Muscle layer of duodenum (tissue), 2 donors: ENCODE data around the gene TGM3.
A peak's percentile ranks its signal among the peaks of the same experiment; 100 is the strongest.

Experiments
- H3K27ac ChIP-seq: one replicate; pipeline ENCODE4 v1.7.0; 2013; ENCODE audit warnings: mild to moderate bottlenecking, low read length
- H3K27me3 ChIP-seq: one replicate; pipeline ENCODE4 v1.7.0; 2013; ENCODE audit warnings: low read depth, mild to moderate bottlenecking, control low read depth, low read length
- H3K36me3 ChIP-seq, 2 donors: one replicate each; pipeline ENCODE4 v1.7.0; 2013; ENCODE audit warnings: low read length in 2 of 2, control low read depth in 1 of 2, mild to moderate bottlenecking in 1 of 2; ENCODE audit not compliant: insufficient read depth in 2 of 2, control insufficient read depth in 1 of 2
- H3K4me1 ChIP-seq, 2 donors: one replicate each; pipeline ENCODE4 v1.7.0; 2013; ENCODE audit warnings: low read length in 2 of 2, mild to moderate bottlenecking in 2 of 2, control low read depth in 1 of 2, moderate library complexity in 1 of 2; ENCODE audit not compliant: insufficient read depth in 2 of 2, control insufficient read depth in 1 of 2
- H3K4me3 ChIP-seq, 2 donors: one replicate each; pipeline ENCODE4 v1.7.0; 2013; ENCODE audit warnings: low read length in 2 of 2, low read depth in 1 of 2, mild to moderate bottlenecking in 1 of 2
- H3K9me3 ChIP-seq, 2 donors: one replicate each; pipeline ENCODE4 v1.7.0; 2013; ENCODE audit warnings: low read length in 2 of 2, control low read depth in 1 of 2, mild to moderate bottlenecking in 1 of 2; ENCODE audit not compliant: control insufficient read depth in 1 of 2
- donor health status: healthy.

Gene TGM3

DNA sequence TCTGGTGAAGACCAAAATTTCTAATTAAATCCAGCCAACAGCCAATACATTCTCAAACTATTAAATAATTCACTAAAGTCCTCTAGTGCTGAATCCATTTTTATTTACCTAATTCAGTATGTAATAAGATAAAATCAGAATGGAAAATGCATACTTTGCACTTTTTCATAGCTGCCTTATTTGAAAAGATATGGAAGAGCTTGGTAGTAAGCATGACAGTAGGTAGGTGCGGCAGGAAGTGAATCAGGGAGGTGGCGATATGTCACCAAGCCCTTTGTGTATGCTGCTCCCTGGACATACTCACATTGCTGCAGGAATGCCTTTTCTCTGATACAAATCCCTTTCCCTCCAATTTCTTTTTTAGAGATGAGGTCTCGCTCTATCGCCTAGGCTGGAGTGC is 10.2 kb upstream of the TGM3 start:
- Histone ChIP-seq H3K4me1 (no peaks in the 10 kb centered on the region), H3K36me3 (no peaks in the 10 kb centered on the region), H3K9me3 (no peaks in the 10 kb centered on the region), H3K27ac (no peak overlapping the region), H3K27me3 (no peaks in the 10 kb centered on the region), H3K4me3 (no peak overlapping the region)

DNA sequence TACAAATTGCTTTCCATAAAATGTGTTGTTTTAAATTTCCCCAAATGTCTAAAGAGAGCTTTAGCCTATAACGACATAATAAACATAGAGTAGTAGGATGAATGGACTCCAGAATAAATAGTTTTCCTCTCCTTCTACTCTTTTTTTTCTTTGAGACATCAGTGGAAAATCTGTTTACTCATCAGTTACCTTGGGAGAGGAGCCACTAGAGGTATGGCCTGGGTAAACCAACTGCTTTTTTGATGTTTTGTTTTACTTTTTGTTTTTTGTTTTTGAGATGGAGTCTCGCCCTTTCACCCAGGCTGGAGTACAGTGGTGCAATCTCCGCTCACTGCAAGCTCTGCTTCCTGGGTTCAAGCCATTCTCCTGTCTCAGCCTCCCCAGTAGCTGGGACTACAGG is 8.3 kb upstream of the TGM3 start:
- Histone ChIP-seq H3K27ac (no peak overlapping the region), H3K27me3 (no peaks in the 10 kb centered on the region), H3K9me3 (no peaks in the 10 kb centered on the region), H3K4me3 (no peak overlapping the region), H3K36me3 (no peaks in the 10 kb centered on the region), H3K4me1 (no peaks in the 10 kb centered on the region)

DNA sequence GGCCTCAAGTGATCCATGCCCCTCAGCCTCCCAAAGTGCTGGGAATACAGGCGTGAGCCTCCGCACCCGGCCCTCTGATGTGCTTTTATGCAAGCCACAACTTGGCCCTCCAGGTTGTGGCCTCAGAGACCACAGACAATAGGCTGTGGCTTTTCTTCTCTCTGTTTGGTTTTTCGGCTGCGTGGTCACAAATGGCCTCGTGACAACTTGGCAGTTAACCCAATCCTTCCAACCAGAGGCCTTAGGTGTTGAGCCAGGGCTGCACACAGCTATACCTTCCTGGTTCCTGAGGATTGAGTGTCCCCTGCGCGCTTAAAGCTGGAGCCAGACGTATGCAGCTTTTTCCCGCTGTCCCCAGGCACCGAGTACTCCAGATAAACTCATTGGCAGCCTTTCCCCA is 6.3 kb upstream of the TGM3 start:
- no peaks in the 10 kb centered on the region for H3K9me3 ChIP-seq
- H3K4me3 ChIP-seq: no peak overlapping the region
- no peaks in the 10 kb centered on the region for H3K4me1 ChIP-seq
- H3K27ac ChIP-seq: peak overlapping the region; percentile 5
- H3K27me3 ChIP-seq: no peaks in the 10 kb centered on the region
- no peaks in the 10 kb centered on the region for H3K36me3 ChIP-seq

DNA sequence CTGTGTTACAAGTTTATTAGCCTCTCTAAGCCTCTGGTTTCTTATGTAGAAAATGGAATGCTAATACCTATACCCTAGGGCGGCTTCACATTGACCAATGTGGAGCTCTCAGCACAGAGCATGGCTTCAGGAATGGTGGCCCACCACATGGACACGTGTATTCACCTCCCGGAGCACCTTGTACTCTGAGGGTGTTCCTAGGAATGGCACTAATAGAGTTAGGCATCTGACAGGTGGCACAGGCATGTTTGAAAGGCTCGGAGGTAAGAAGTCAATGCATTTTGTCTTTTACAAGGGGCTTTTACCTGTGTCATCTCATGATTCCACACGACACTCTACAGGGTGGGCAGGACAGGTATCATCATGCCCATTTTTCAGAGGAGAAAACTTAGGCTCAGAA is 5.3 kb upstream of the TGM3 start:
- Histone ChIP-seq H3K36me3 (no peaks in the 10 kb centered on the region), H3K27ac (no peak overlapping the region), H3K4me3 (no peak overlapping the region), H3K4me1 (no peaks in the 10 kb centered on the region), H3K9me3 (no peaks in the 10 kb centered on the region), H3K27me3 (no peaks in the 10 kb centered on the region)

DNA sequence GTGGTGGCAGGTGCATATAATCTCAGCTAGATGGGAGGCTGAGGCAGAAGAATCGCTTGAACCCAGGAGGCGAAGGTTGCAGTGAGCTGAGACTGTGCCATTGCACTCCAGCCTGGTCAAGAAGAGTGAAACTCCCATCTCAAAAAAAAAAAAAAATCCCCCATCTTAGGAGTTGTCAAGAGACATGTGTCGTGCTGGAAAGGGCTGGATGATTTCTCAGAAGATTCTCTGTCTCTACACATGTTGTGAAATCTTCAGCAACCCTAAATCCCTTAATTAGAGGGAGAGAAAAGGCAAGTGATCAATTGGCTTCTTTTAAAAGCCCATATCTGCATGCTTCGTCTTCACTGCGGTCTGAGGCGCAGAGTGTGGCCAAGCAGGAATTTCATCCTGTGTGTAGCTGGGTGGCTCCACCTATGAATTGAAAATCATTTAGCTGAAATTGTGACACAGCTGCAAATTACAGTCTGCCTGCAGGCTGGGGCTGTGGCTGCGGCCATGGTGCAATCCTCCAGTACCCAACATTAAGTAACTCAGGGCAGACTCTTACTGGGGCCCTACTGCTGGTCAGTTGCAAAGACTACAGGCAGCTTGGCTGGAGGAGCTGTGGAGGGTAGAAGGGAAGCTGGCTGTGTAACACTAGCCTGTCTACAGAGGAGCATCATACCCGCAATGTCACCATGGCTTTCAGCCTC is 3.2 kb upstream of the TGM3 start:
- Histone ChIP-seq H3K9me3 (no peaks in the 10 kb centered on the region), H3K27me3 (no peaks in the 10 kb centered on the region), H3K27ac (no peak overlapping the region), H3K4me3 (no peak overlapping the region), H3K4me1 (no peaks in the 10 kb centered on the region), H3K36me3 (no peaks in the 10 kb centered on the region)

DNA sequence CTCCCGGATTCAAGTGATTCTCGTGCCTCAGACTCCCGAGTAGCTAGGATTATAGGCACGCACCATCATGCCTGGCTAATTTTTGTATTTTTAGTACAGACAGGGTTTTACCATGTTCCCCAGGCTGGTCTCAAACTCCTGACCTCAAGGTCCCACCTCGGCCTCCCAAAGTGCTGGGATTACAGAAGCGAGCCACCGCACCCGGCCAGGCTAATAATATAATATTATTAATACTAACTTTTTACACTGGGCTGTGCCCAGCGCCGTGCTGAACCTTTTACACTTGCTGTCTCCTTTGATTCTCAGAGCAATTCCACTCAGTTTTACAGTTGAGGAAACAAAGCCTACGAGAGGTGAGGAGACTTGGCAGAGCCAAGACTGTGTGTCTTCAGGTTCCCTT is 2.3 kb upstream of the TGM3 start:
- no peaks in the 10 kb centered on the region for H3K36me3 ChIP-seq
- no peaks in the 10 kb centered on the region for H3K9me3 ChIP-seq
- H3K4me1 ChIP-seq: no peaks in the 10 kb centered on the region
- H3K27ac ChIP-seq: no peak overlapping the region
- no peaks in the 10 kb centered on the region for H3K27me3 ChIP-seq
- no peak overlapping the region for H3K4me3 ChIP-seq

DNA sequence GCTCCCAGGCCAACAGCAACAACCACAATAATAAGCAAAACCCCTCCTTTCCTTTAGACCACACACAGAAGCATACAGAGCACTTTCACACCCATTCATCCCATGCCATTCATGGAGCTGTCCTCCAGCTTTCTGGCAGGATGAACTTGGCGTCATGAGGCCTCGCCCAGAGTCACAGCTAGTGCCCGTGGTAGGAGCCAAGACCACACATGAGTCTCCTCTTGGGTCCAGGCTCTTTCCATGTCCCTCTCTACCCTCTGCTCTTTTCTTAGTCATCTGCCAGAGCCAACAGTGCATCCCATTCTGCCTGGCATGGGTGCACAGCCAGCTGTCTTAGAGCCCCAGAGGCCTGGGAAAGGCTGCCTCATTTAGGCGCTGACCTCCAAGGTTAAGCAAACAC is 1.8 kb upstream of the TGM3 start:
- no peaks in the 10 kb centered on the region for H3K4me1 ChIP-seq
- no peaks in the 10 kb centered on the region for H3K27me3 ChIP-seq
- H3K9me3 ChIP-seq: no peaks in the 10 kb centered on the region
- no peak overlapping the region for H3K27ac ChIP-seq
- no peak overlapping the region for H3K4me3 ChIP-seq
- no peaks in the 10 kb centered on the region for H3K36me3 ChIP-seq

DNA sequence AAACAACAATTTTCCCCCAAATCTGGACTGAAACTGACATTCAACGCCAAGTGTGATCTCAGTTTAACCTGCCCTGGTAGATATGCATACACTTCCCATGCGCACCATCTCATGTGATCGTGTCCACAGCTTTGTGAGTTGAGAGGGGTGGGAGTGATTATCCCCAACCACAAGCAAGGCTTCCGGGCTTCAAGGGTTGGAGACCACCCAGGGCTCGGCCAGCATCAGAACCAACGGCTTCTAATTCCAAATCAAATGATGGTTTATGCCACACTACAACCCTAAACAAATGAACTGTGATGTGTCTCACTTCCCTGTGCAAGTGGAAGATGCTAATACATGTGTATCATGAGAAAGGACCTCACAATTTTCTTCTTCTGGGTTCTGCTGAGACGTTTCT is 515 bp upstream of the TGM3 start:
- no peaks in the 10 kb centered on the region for H3K4me1 ChIP-seq
- H3K27ac ChIP-seq: no peak overlapping the region
- no peaks in the 10 kb centered on the region for H3K36me3 ChIP-seq
- no peaks in the 10 kb centered on the region for H3K27me3 ChIP-seq
- H3K4me3 ChIP-seq: no peak overlapping the region
- H3K9me3 ChIP-seq: no peaks in the 10 kb centered on the region

DNA sequence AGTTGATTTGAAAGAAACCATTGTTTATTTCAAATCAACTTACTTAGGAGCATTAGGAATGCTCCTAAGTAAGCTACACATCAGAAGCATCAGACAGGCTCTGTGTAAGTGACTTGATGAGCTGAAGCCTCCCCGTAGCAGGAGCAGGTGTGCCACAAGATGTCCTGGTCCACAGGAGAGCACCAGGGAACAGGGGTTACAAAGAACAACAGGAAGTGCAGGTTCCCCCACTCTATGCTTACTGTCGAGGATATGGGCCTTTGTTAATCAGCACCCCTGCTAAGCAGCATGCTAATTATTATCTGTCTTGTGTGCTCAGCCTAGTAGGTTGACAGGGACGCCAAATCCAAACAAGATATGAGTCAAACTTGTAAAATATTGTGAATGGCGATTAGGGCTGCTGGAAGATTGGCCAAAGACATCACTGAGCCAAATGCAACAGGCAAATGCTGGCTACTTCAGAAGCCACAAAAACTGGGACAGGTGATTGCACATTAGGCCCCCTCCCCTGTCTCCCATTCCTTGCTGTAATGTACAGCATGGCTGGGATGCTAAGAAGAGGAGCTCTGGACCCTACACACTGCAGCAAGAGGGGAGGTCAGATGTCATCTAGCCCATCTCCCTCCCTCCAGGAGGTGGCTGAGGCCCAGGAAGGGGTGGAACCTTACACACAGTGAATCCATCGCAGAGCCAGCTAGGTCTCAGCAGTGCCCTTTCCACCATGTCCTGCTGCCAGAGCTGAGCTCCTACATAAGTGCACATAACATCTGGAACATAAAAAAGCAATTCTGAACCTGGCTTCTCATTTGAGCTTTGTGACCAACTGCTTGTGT is 939 bp downstream of the TGM3 start:
- Histone ChIP-seq H3K4me3 (no peak overlapping the region), H3K4me1 (no peaks in the 10 kb centered on the region), H3K36me3 (no peaks in the 10 kb centered on the region), H3K27me3 (no peaks in the 10 kb centered on the region), H3K9me3 (no peaks in the 10 kb centered on the region), H3K27ac (no peak overlapping the region)

DNA sequence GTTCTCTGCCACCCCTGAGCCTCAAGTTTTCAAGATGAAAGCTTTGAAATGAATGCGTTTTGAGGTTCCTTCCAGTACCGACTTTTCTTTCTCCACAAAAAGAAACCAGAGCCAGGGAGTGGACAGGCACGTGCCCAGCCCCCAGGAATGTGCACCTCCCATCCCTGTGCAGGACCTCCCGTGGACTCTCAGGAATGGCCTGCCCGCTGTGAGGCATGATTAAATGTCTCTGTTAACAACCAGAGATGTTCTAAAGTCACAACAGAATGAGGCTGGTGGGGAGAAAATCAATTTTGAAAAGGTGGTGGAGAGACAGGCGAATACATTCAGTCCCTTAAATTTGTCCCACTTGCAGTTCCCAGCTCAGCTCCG is 1.5 kb downstream of the TGM3 start:
- Histone ChIP-seq H3K4me3 (no peak overlapping the region), H3K9me3 (no peaks in the 10 kb centered on the region), H3K27me3 (no peaks in the 10 kb centered on the region), H3K36me3 (no peaks in the 10 kb centered on the region), H3K27ac (no peak overlapping the region), H3K4me1 (no peaks in the 10 kb centered on the region)

DNA sequence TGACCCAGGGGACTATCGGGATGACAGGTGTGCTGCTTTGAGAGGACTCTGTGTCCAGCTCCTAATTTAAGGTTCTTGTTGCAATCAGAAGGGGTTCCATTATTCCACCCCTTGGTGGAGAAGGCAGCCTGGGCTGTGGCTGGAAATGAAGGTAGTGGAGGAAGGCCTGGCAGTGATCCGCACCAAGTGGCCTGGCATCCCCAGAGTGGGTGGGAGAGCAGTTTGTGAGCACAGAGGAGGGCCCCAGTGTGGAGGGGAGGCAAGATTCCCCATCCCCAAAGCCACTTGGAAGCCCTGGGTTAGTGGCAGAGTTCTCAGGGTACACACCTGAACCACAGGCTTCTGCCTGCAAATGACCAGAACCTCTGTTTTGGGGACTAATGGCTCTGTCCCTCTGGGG is 2.3 kb downstream of the TGM3 start:
- no peak overlapping the region for H3K4me3 ChIP-seq
- no peaks in the 10 kb centered on the region for H3K4me1 ChIP-seq
- no peaks in the 10 kb centered on the region for H3K36me3 ChIP-seq
- no peaks in the 10 kb centered on the region for H3K27me3 ChIP-seq
- no peak overlapping the region for H3K27ac ChIP-seq
- H3K9me3 ChIP-seq: no peaks in the 10 kb centered on the region

DNA sequence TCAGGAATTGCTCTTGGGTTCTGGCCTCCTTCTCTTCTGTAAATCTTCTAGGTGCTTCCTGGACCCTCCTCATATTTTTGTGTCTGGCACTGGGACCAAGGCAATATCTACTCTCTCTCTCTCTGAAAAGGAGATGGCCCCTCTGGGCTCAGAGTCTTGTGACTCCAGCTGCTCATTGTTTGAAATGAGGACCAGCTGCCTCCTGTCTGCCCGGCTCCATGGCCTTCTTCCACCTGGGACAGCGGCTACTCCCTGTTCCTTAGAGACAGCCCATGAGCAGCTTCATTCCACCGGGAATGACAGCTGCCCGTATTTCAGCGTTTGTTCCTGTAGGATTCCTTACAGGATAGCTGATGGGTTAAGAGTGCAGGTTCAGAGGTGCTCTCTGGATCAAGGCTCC is 2.9 kb downstream of the TGM3 start:
- H3K27ac ChIP-seq: no peak overlapping the region
- no peaks in the 10 kb centered on the region for H3K27me3 ChIP-seq
- no peaks in the 10 kb centered on the region for H3K9me3 ChIP-seq
- H3K36me3 ChIP-seq: no peaks in the 10 kb centered on the region
- no peak overlapping the region for H3K4me3 ChIP-seq
- no peaks in the 10 kb centered on the region for H3K4me1 ChIP-seq
